SIG-M5 treated with dmso at 0.1 percent for 504 hours (cell line): ENCODE results near the gene ISLR2.

Experiments used
- DNase-seq: peaks from one replicate; lab custom pipeline; 2025; ENCODE audit not compliant: unreplicated experiment; lab: John Stamatoyannopoulos, UW

The ISLR2 gene

DNA sequence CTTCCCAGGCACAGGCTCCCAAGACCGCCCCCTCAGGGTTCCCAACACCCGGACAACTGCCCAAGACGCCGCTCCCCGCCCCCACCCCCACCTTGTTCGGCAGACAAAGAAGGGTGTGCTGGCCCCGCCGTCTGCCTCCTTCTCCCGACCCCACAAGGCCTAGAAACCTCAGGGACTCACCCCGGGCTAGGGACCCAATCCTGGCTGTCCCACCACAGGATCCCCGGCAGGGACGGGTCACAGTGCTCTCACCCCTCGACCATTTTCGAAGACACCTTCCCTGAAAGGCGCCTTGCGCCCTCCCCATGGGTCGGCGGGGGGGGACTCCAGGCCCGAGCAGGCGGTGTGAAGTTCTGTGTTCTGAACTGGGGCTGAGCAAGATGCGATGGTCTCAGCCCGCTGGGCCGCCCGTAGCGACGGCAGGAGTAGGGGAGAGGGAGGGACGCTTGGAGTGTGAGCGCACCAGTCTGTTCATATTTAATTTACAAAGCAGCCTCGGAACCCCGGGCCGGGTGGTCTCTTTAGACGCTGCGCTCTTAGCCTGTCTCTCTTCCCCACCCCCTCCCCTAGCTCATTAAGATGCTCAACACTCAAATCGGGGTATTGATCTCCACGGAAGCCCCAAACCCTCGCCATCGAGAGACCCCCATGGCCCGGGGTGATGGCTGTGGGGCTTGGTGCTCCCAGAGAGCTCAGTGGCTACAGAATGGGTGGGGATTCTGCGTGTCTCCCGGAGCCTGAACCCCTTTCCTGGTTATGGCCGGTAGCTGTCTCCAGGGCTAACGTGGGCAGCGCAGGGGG, 1.4 kb upstream of the ISLR2 start:
- no peak for DNase-seq

DNA sequence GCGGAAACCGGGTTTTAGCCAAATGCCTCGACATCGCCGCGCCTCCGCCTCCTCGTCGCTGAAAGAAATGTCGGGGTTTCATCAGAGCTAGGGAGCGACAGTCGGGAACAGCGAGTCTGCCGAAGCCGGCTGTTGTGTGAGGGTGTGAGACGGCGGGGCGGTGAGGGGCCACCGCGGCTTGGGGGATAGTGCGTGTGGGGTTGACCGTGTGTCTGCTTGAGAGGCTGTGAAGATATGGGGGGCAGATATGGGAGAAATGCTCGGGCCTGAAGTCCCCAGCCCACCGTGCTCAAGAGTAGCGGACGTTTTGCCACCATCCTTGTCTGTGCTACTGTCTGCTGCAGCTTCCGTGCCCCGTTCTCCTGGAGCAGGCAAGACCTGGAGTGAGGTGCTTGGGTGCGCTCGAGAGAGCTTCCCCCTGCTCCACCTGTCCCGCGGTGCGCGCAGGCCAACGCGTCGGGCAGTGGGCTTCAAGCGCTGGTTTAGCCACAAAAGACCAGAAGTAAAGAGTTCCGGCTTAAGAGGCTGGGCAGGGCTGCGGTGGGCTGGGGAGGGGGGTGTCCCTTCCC, 716 bp upstream of the ISLR2 start:
- DNase-seq, result no peak

DNA sequence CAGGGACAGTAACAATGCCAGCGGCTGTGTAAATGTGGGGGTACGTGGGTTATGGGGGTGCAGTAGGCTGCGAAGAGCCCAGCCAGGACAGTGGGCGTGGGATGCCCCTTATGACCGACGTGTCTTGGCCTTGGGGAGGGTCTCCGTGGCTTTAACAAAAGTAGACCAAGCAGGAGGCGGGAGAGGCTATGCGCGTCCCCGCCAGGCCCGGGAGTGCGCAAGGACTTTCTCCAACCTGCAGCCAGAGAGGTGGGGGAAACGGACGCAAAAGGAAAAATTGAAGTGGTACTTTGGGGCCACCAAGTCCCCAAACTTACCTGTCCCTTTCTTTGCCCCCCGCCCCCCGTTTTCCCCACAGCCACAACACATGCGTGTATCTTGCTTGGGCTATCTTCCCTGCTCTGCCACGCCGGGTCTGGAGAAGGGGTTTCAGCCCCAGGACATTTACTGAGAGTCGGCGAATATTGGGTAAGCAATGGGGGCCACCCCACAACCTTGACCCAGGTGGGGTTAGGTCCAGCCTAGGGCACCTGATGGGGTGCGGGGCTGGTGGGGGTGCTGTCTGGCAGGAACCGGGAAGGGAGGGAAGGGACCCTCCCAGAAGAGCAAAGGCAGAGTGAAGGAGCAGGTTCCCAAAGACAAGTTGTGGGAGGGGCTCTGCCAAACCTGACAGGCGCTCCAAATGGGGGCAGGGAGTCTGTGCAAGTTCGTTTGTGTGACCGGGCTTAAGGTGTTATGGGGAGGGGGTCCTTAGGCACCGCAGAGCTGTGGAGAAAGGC, 652 bp downstream of the ISLR2 start:
- no peak for DNase-seq

DNA sequence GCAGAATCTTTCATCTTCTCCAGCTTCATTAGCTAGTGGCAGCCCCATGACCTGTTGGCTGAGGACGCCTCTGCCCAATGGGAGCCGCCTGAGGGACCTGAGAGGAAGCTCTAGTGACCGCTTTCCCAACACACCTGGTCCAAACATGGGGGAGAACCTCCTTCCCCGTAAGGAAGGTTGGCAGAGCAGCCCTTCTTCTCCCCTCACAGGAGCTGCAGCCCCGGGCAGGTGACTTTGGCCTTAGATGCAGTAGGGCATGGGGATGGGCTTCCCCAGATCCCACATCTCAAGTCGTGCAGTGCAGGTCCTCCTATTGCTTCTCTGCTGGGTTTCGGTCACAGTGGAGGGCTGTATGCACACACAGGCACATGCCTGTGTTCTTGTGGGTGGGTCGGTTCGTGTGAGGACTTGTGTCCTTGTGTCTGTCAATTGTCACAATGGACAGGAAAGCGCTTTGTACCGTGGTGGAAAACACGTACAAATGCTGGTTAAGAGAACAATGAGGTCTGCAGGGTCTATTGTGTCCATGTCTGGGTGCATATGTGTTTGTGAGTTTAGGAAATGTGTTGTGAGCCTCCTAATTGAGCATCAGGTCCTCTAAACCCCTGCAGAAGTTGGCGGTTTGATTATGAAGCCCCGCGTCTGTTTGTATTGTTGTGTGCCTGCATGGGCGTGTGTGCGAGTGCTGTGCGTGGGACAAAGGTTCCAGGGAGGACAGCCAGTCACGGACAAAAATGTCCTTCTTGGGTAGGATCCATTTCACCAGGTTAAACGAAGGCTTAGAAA, 1.4 kb downstream of the ISLR2 start:
- no peak for DNase-seq

DNA sequence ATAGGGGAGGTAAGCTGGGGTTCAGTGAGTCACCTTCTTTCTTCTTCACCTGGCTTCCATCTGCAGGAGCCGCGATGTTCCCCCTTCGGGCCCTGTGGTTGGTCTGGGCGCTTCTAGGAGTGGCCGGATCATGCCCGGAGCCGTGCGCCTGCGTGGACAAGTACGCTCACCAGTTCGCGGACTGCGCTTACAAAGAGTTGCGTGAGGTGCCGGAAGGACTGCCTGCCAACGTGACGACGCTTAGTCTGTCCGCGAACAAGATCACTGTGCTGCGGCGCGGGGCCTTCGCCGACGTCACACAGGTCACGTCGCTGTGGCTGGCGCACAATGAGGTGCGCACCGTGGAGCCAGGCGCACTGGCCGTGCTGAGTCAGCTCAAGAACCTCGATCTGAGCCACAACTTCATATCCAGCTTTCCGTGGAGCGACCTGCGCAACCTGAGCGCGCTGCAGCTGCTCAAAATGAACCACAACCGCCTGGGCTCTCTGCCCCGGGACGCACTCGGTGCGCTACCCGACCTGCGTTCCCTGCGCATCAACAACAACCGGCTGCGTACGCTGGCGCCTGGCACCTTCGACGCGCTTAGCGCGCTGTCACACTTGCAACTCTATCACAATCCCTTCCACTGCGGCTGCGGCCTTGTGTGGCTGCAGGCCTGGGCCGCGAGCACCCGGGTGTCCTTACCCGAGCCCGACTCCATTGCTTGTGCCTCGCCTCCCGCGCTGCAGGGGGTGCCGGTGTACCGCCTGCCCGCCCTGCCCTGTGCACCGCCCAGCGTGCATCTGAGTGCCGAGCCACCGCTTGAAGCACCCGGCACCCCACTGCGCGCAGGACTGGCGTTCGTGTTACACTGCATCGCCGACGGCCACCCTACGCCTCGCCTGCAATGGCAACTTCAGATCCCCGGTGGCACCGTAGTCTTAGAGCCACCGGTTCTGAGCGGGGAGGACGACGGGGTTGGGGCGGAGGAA, 2.6 kb downstream of the ISLR2 start:
- DNase-seq, result no peak

DNA sequence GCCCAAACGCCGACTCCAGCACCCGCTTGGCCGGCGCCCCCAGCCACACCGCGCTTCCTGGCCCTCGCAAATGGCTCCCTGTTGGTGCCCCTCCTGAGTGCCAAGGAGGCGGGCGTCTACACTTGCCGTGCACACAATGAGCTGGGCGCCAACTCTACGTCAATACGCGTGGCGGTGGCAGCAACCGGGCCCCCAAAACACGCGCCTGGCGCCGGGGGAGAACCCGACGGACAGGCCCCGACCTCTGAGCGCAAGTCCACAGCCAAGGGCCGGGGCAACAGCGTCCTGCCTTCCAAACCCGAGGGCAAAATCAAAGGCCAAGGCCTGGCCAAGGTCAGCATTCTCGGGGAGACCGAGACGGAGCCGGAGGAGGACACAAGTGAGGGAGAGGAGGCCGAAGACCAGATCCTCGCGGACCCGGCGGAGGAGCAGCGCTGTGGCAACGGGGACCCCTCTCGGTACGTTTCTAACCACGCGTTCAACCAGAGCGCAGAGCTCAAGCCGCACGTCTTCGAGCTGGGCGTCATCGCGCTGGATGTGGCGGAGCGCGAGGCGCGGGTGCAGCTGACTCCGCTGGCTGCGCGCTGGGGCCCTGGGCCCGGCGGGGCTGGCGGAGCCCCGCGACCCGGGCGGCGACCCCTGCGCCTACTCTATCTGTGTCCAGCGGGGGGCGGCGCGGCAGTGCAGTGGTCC, 3.5 kb downstream of the ISLR2 start:
- DNase-seq, result no peak

DNA sequence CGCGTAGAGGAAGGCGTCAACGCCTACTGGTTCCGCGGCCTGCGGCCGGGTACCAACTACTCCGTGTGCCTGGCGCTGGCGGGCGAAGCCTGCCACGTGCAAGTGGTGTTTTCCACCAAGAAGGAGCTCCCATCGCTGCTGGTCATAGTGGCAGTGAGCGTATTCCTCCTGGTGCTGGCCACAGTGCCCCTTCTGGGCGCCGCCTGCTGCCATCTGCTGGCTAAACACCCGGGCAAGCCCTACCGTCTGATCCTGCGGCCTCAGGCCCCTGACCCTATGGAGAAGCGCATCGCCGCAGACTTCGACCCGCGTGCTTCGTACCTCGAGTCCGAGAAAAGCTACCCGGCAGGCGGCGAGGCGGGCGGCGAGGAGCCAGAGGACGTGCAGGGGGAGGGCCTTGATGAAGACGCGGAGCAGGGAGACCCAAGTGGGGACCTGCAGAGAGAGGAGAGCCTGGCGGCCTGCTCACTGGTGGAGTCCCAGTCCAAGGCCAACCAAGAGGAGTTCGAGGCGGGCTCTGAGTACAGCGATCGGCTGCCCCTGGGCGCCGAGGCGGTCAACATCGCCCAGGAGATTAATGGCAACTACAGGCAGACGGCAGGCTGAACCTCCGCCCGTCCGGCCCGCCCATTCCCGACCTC, 4.1 kb downstream of the ISLR2 start:
- no peak for DNase-seq

DNA sequence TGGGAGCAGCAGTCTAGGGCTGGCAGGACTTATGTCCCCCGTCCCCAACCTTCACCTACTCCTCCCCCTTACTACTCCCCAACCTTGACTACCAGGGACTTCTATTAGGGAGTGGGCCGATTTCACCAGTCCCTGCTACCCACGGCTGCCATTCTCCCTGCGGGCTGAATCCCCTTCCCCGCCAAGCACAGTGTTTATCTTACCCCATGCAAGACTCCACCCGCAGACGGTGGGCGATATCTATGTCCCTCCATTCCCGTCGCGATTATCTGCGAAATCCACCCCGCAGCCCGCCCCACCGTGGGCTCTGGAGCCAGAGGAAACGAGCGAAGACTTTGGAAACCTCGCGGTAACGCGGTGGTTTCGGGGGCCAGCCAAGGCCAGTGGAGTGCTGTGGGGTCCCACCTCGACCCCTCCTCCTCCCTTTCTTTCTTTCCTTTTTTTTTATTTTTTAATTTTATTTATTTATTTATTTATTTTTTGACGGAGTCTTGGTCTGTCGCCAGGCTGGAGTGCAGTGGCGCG, 4.7 kb downstream of the ISLR2 start:
- no peak for DNase-seq

DNA sequence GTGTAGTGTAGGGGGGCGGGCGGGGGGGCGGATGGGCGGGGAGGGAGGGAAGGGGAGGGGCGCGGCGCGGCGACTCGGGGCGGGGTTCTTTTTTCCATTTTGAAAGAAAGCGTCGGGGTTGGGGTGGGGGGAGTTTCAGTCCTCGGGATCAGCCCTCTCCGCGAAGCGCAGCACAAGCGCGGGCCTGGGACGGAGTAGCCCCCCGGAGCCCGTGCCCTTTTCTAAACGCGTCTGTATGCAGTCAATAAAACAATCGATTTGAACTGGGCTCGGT, 6.1 kb downstream of the ISLR2 start:
- DNase-seq, result no peak

DNA sequence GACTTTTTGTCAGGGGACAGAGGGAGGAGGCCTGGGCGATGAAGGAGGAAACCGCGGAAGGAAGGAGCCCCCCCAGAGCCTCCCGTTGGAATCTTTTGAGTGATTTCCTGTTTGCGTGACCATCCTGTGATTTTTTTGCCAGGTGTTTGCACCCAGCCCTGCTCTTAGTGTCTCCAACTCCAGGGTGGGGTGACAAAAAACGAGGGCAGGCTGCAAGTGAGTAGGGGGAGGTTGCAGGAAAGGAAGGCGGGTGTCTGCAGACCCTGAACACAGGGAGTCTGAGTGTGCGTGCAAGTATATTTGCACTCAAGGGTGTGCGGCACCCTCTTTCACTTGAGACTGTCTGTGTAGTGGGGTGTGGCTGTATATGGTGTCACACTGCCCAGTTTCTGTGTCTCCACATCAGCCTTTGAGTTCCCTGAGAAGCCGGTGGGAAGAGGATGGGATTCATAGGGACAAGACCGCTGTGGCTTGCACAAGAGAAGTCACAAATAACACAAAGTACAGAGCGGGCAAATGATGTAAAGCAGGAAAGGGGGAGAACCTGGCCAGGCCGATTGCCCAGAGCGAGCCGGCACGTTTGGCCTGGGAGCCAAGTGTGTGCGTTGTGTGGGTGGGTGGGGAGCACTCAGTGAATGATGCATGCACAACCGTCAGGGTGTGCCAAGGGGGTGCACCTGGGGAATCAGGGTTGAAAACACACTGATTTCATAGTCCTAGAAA, 6.6 kb downstream of the ISLR2 start:
- no peak for DNase-seq

DNA sequence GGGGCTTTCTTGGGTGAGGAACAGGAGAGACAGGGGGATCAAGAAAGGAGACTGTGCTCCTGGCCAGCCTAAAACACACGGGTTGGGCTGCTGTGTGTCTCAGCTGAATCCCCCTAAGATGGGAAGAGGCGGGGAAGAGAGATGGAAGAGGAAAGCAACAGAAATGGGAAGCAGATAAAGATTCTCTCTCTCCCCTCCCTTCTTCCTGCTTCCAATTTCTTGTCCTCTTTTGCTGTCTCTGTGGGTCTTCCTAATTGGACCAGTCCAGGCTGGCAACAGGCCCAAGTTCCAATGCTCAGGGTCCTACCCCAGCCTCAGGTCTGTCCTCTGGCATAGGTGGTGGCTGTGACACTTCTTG, 7.1 kb downstream of the ISLR2 start:
- no peak for DNase-seq

DNA sequence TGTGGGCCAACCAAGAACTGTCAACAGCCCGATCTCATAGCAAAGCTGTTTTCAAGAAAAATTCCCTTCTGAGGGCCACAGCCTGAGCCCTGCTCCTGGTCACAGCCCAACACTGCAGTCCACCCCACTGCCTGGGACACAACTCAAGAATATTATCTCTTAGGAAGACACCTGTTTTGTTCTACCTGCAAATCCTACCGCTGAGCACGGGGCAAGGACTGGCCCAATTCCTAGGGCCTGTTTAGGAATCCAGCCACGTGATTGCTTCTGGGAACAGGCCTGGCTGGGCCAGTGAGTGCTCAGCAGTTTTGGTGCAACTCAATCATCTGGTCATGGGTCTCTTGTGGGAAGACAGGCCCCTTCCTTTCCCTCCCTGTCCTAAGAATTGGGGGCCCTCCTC, 8.3 kb downstream of the ISLR2 start:
- DNase-seq, result no peak

DNA sequence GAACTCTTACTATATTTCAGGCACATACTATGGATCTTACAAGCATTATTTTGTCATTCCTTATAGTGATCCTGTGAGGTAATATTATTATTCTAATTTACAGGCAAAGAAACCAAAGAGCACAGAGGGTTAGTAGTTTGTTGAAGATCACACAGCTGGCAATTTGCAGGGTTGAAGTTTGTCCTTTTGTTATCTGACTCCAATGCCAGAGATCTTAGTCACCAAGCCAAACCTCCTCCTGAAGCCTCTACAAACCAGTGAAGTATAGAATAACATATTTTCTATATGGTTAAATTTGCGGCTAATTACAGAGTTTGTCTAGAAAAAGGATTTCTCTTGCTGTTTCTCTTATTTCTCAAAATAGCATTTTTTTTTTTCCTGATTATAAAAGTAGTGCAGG, 11.2 kb downstream of the ISLR2 start:
- no peak for DNase-seq

DNA sequence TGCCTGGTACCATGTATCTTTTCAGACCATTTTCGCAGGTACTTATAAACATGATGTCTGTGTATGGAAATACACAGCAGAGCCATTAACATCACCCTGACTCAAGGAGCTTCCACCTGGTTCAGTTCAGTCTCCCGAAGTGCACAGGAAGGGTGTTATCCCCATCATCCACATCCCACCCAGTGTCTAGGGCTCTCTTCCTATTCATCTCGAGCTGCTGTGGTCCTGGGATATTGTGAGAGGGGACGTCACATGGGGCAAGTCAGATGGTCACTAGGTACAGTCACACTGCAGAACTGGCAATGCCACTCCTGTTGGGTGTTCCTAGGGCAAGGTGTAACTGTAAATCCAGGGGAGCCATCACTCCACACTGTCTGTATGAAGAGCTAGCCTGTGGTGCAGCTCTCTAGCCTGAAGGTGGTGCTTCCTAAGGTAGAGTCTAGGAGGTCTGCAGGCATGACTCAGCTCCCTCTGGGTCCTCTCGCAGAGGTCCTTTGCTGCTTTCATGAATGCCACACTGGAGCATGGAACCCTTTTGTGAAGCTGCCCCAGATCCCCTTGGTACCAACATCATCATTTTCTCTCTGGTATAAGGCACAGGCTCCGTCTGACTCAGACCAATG, 13.9 kb downstream of the ISLR2 start:
- peak; percentile 23 for DNase-seq

DNA sequence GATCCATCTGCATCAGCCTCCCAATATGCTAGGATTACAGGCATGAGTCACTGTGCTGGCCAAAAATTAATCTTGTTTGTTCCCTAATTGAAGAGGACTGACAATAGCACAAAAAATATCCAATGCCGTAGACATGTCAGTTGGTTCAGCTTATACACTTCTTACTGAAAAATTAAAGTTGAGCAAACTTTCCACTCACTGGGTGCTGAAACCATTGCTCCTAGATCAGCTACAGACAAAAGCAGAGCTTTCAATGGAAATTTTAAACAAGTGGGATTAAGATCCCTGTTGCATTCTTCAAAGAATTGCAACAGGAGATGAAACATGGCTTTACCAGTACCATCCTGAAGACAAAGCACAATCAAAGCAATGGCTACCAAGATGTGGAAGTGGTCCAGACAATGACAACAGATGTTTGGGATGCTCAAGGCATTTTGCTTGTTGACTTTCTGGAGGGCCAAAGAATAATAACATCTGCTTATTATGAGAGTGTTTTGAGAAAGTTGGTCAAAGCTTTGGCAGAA, 16.0 kb downstream of the ISLR2 start:
- DNase-seq, result no peak

DNA sequence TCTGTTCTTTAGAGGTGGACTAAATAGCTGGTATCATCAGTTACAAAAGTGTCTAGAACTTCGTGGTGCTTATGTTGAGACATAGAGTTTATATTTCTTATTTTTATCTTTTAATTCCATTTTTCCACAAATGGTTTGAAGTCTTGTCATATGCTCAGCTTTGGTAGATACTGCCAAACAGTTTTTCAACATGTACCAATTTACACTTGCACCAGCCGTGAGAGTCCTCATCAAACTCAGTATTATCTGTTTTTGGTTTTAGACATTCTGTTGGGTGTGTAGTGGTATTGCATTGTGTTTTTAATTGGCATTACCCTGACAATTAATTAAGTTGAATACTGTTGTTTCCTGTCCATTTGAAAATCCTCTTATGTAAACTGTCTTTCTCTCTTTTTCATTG, 16.7 kb downstream of the ISLR2 start:
- DNase-seq, result no peak

DNA sequence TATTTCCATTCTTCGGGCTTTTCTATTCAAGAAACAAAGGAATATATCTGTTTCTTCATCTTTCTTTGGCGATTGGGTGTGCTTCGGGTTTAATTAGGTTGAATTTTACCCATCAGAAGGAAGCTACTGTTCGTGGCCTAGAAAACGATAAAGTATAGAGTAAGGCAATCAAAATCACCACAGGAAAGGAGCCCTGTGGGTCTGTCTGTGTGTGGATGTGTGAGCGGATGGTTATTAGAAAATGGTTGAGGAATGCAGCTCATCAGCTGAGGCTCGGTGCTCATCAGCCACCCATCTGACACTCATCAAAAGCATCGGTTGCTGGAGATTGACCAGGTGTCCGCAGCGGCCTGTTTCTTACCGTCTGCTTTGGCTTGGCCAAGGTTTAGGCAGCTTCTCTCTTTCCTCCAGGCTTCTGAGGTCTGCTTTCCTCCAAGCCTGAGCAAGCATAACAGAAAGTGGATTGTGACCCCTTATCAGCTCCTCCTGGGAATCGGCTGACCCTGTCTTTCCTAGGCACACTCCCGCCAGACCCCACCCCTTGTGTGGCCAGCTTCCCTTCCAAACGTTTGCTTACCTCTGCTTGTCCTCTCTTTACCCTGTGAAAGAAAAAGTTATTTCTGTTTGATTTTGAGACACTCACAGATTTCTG, 25.5 kb downstream of the ISLR2 start:
- no peak for DNase-seq
